Astrocyte of the cerebellum (primary cell): Measurements from ENCODE around the gene LETM1.

ENCODE experiments used
- DNase-seq: peaks from one replicate; pipeline ENCODE4 v3.0.0-alpha.2; 2011; ENCODE audit warnings: low read depth
- H3K4me3 ChIP-seq: 2 replicates; pipeline ENCODE4 v1.5.1; 2011; ENCODE audit warnings: mild to moderate bottlenecking, low read depth, low read length, moderate library complexity
- CTCF ChIP-seq: IDR thresholded peaks from 2 replicates; pipeline ENCODE4 v1.5.1; 2012; ENCODE audit warnings: low read length, low read depth, moderate library complexity, mild to moderate bottlenecking; ENCODE audit errors: missing control alignments
- in situ Hi-C: cut with HindIII; loops from 2 replicates; pipeline ENCODE4 v1.10.0; 2017; ENCODE audit warnings: low sequenced_read_pairs

Gene LETM1

GRCh38 chr4:1810765-1811164 lies 45.2 kb downstream of the LETM1 start:
- no peak for TF ChIP-seq CTCF
- in situ Hi-C loops: loop anchor here (5.0 kb wide), 1 partner anchor 47 kb away; the partner anchor contains the start of gene LETM1
- H3K4me3 ChIP-seq: no peak overlapping the region

GRCh38 chr4:1809754-1810502 lies 46.0 kb downstream of the LETM1 start:
- peak; percentile 87 for TF ChIP-seq CTCF
- DNase-seq: no peak
- H3K4me3 ChIP-seq: no peak overlapping the region
- in situ Hi-C loops: loop anchor here (5.0 kb wide), 1 partner anchor 47 kb away; the partner anchor contains the start of gene LETM1

More at GRCh38 chr4:1810765-1811164, 45.2 kb downstream of the LETM1 start:
- no peak for DNase-seq

- TF ChIP-seq CTCF: no peak
- H3K4me3 ChIP-seq: no peak overlapping the region
- no peak for DNase-seq
- in situ Hi-C loops: no loop called here
Measured at GRCh38 chr4:1808851-1809753, 46.9 kb downstream of the LETM1 start.

GRCh38 chr4:1808396-1808795 lies 47.6 kb downstream of the LETM1 start:
- DNase-seq: no peak
- no peak overlapping the region for H3K4me3 ChIP-seq
- in situ Hi-C loops: no loop called here
- no peak for TF ChIP-seq CTCF

GRCh38 chr4:1807332-1807777 lies 48.6 kb downstream of the LETM1 start:
- in situ Hi-C loops: no loop called here
- no peak for TF ChIP-seq CTCF
- no peak overlapping the region for H3K4me3 ChIP-seq
- no peak for DNase-seq

GRCh38 chr4:1806596-1807331 lies 49.2 kb downstream of the LETM1 start:
- no peak for DNase-seq
- no peak overlapping the region for H3K4me3 ChIP-seq
- in situ Hi-C loops: no loop called here
- no peak for TF ChIP-seq CTCF
